Inflammatory macrophage (primary cell): Measurements from ENCODE around the gene SEBOX.

ENCODE experiments used
- DNase-seq, 2 donors: peaks; one replicate each; pipeline ENCODE4 v3.0.0-alpha.2; 2020 to 2022
- total RNA-seq, 18 experiments: gene quantifications; one replicate each; lab custom pipeline; 2026; ENCODE audit warnings: mixed read lengths in 6 of 18, inconsistent platforms in 2 of 18; lab: John Stamatoyannopoulos, UW

SEBOX gene, protein sequence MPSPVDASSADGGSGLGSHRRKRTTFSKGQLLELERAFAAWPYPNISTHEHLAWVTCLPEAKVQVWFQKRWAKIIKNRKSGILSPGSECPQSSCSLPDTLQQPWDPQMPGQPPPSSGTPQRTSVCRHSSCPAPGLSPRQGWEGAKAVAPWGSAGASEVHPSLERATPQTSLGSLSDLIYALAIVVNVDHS
- total RNA-seq: 0 to 0.04 (median 0) reads per million in 18 experiments

DNA sequence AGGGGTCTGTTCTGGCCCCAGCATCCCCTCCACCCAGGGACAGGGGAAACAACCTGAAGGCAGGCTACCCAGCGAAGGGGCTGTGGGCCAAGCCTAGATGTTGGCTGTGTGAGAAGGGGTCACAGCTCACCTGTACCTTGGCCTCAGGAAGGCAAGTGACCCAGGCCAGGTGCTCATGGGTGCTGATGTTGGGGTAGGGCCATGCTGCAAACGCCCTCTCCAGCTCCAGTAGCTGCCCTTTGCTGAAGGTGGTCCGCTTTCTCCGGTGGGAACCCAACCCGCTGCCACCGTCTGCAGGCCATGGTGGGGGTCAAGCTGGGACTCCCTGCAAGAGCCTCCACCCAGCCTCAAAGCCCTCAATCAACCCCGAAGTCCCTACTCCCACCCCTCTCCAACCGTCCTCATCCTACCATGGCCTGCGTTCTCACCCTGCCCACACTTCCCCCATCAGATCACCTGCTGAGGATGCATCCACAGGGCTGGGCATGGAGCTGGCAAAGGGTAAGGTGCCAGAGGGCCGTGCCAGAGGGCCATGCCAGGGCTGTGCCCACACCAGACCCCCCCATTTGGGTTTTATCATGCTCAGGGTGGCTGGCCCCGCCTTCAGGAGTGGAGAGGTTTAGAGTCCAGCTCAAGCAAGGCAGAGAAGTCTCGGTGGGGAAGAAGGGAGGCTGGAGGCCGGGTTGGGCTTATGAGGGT, at the start of gene SEBOX:
Gene SEBOX, minus strand, starts transcription at position 535 of the 699 bp plus-strand sequence. Its CDS starts 48 bp downstream, at position 487.
- DNase-seq: no peak

DNA sequence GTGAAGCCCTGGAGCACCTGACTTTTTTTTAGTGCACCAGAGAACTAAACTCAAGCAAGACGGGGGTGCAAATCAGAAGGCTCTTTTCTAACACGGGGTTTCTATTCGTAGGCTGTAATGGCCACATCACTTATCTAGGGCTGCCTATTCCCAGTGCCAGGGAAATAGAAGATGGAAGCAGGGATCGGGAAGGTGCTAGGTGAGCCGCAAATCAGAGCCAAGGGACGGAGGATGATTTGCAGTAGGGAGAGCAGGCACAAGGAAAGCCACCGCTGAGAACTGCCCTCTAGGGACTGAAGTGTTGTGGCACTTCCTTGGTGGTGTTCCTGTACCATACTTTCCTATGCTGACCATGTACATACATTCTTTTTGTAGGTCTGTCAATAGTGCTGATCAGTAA, 48.8 kb upstream of the SEBOX start:
- DNase-seq: no peak

DNA sequence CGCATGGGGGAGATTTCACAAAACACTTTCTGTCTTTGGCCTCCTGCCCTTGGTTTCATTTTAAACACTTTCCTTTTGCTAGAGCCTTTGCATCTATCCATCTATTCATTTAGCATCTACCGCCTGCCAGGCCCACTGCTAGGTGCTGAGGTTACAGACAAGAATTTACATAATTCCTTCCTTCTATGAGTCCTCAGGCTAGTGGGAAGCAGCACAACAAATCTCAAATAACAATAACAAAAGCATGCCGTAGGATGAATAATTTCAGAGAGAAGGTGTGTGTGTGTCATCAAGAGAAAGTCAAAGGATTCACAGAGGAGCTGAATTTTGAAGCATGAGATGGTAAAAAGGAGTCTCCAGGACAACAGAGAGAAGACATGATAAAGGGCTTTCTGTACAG, 47.1 kb upstream of the SEBOX start:
- no peak for DNase-seq

DNA sequence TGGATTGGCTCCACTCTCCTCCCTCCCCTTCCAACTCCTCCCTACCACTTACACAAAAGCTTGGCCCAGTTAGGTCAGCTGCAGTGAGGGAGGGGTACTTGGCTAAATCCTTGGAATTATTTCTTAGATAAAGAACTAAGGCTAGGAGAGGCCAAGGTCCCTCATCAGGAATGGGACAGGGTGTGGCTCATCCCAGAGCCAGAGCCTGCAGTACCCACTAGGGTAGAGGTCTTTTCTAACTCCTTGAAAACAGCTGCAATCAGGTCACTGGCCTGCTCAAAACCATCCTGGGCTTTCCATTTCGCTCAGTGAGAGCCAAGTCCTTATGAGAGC, 42.9 kb upstream of the SEBOX start:
- no peak for DNase-seq

DNA sequence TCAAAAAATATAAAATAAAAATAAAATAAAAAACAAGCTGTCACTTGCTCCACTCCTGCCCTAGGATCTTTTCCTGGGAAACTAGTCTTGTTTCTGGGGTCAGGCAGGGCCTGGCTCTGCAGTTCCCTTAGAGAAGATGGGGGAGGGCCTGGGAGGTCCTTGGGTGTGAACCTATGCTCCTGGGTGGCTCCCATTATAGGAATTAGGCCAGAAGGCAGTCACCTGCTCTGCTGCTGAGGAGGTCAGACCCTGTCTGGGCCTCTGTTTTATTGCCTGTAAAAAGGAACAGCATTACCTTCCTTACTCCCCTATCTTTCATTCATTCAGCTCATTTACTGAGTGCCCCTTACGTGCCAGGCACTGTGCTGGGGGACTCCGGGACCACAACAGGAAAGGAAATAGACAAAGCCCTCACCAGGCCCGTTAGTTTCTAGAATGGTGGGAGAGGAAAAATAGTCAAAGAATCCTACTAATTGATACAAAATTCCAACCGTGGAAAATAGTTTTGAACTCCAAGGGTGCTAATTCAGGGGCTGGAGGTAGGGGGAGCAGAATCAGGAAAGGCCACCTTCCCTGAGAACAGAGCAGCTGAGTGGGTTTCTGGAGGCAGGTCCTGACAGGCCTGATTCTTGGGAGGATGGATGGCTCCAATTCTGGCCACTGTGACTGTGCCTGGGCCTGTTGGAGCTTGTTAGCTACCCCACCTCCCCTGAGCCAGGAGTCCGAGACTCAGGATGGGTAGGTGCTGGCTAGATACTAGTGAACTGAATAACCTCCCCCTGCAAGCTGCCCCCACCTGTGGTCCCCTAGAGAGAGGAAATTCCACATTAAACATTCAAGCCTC, 42.4 kb upstream of the SEBOX start:
- DNase-seq: no peak

DNA sequence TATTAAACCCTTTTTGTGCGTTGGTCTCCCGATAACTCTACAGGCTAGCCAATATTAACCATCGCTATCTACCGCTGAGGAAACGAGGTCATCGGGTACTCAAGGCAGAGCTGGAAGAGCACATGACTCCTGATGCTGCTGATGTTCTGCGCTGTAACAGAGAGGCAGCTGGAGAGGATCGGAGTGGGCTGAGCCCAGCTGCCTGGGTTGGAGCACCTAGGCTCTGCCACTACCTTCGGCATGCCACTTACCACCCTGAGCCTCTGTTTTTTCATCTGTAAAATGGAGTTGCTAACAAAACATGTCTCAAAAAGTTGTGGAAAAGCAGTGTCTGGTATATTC, 41.4 kb upstream of the SEBOX start:
- no peak for DNase-seq

DNA sequence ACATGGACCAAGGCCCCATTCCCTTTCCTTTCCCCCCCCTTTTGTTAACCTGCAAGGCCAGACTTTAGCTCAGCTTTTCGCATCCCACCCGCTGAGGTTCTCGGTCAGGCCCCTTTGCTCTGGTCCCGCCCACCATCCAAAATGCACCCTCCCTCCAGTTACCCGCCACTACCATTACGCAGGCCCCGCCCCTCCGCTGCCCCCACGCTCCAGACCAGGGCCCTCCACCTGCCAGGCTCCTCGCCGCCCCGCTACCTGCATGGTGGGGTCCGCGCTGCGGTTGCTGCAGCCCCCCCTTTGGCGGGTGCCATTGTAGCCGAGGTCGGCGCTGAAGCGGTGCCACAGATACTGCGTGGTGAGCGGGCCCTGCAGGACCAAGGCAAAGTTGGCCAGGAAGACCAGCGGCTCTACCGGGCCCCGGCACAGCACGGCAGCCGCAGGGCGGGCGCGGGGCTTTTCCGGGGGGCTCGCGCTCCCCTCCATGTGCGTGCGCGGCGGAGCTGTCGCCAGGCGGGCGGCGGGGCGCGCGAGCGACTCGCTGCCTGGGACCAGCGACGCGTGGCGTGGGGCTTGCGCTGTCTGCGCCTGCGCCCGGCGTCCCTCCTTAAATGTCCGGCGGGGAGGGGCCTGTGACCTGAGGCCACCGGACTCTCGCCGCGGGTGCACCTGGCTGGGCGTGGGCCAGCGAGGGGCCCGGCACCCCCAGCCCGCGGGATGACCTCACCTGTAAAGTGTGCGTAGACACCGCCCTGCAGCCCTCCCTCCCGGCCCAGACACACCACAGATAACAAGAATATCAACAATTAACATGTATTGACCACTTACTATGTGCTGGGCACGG, 40.9 kb upstream of the SEBOX start, which contains the start of gene SLC46A1:
Gene SLC46A1, minus strand, starts transcription at position 581 of the 841 bp plus-strand sequence. Its CDS starts 98 bp downstream, at position 483.
- peak in 1 of 2 donors; percentile 14 for DNase-seq

DNA sequence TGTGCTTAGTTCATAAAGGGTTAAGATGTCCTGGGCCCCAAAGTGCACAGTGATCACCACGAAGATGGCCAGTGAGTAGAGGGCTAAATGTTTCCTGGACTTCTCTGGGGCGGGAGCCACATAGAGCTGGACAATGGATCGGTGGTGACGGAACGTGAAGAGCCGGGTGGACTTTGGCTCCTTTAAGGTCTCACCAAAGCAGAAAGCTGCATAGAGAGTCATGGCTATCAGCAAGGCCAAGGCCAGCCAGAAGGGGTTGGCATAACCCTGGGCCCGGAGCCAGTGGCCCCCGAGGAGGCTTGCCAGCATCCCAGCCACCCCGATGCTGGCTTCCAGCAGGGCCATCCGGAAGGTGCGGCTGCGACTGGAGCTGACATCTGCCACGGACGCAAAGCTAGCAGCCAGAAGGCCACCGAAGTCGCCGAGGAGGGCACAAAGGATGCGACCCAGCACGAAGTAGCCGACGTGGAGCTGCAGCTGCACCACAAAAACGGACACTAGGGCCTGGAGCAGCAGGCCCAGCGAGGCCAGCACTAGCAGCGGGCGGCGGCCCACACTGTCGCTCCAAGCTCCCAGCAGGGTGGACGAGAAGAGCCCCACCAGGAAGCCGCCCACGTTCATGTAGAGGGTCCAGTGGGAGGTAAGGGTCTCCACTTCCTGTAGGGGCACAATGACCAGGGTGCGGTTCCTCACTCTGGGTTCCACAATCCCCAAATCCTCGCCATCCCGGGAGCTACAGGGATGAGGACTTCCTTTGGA, 40.0 kb upstream of the SEBOX start:
- DNase-seq: no peak

DNA sequence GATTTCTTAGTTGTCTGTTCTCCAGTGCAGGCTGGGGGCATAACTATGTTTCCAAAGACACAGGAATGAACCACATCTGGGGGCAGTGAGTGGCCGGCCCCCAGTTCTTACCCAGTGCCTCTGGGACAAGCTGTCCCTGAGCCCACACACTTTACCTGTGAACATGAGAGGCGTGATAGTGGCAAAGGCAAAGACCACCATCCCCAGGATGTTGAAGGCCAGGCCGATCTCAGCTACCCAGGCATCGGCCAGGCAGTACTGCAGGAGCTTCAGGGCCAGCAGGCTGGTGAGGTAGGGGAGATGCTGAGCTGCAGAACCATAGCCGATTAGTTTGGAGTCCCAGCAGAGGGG, 39.4 kb upstream of the SEBOX start:
- DNase-seq: no peak

DNA sequence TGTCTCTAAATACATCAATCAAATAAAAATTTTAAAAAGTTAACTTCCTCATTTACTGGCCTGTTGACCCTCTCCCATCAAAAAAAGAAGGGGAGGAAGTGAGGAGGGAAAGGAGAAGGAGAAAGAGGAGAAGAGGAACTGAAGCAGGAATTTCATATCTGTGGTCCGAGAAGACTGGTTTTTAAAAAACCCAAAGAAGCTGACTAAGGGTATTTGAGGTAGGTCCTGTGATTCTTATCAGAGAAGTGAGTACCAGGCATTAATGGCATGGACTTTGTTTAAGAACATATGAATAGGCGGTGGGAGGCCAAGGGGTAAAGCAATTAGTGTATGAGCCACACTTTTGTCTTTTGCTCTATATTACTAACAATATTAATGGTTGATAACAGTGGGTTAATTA, 39.0 kb upstream of the SEBOX start:
- peak in 1 of 2 donors; percentile 43 for DNase-seq

DNA sequence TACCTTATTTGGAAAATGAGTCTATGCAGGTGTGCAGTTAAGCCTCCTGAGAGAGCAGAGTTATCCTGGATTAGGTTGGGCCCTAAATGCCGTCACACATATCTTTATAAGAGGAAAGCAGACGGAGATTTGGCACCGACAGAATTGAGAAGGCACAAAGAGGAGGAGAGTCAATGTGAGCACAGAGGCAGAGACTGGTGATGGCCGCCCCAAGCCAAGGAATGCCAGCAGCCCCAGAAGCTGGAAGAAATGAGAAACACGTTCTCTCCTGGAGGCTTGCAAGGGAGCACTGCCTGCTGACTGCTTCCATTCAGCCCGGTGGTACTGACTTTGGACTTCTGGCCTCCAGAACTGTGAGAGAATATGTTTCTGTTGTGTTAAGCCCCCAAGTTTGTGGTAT, 37.8 kb upstream of the SEBOX start:
- no peak for DNase-seq

DNA sequence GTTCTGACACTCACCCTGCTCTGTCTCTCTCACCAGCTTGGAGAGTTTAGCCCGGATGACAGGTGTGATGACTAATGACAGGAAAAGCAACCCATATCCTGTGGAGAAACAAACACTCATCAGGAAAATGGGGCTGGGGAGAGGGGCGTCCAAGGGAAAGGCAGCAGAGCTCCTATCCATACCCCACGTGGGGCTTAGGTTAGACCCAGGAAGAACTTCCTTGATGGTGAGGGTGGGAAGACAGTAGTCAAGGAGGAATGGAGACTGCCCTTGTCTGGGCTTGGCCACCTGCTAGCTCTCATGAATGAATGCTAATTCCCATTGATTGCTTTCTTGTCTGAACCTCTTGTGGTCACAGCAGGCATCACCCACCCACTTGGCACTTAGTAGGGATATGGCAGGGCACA, 37.2 kb upstream of the SEBOX start:
- DNase-seq: no peak

DNA sequence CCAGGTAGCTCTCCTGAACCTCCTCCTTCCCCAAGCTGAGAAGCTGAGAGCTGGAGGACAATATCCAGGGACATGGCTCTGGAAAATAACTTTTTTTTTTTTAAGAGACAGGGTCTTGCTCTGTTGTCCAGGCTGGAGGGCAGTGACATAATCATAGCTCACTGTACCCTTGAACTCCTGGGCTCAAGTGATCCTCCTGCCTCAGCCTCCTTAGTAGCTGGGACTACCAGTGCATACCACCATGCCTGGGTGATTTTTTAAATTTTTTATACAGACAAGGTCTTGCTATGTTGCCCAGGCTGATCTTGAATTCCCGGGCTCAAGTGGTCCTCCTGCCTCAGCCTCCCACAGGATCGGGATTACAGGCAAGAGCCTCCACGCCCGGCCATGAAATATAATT, 34.8 kb upstream of the SEBOX start:
- DNase-seq: no peak

DNA sequence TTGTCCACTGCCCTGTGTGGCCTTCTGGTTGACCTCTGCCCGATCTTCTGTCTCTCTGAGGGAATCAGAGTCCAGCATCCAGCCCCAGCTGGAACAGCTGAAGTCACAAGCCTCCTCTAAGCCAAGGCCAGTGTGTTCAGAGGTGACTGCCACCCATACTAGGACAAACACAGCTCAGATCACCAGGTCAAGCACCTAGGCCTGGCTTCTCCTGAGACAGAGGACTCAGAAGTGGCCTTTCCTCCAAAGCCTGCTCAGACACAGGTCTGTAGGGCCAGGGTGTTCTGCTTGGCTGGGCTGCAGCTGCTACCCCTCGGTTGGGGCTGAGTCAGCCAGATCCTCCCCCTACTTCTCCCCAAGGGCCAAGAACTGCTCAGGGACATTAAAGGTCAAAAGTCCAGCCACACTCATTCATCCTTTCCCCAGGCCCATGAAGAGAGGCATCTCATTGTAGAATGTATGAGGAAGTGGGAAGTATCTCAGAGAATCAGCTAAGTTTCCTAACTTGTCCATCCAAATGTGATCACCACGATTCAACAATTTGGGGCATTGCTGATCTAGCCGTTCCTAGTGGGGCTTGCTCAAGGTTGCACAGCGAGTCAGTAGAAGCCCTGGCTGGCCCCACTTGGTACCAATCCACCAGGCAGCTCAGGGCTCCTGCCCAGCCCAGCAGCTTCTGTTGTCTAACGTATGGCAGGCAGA, 33.4 kb upstream of the SEBOX start:
- DNase-seq: peak; percentile 6 to 7

DNA sequence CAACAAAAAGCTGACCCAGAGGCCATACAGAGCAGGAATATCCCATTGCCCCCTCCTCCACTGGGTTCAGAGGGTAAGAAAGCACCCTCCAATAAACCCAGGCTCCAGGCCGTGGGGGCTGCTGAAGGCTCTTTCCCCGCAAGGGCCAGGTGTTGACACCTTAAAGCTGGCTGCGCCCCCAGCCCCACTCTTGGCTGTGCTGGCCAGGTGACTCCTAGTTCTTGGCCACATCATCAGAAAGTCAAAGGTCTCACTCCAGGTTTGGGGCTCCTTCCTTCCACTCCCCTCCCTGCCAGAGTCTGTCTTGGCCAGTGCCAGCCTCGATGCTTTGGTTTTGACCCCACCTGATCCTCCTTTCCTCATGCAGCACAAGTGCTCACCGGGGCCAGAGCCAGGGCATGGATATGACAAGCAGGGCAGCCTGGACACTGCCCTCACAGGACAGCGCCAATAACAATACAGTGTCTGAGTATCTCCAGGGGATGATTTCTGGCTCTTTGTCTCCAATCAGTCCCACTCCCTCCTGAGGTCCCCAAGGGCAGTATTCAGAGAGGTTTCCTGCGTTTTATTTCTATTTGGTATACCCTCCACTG, 32.8 kb upstream of the SEBOX start:
- no peak for DNase-seq

DNA sequence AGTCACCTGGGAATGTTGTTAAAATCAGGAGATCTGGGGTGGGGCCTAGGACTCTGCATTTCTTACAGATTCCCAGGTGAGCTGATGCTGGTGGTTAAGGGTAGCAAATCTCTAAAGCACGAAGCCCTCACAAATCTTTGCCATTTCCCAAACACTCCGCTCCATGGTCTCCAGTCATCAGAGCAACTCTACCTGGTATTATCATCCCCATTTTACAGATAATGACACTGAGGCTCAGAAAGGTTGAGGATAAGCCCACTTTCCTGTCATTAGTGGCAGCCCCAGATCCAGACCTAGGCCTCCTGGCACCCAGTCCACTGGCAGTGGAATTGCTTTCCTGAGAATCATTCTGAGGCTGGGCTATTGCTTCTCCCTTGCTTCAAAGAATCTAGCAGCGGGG, 32.3 kb upstream of the SEBOX start:
- DNase-seq: no peak

DNA sequence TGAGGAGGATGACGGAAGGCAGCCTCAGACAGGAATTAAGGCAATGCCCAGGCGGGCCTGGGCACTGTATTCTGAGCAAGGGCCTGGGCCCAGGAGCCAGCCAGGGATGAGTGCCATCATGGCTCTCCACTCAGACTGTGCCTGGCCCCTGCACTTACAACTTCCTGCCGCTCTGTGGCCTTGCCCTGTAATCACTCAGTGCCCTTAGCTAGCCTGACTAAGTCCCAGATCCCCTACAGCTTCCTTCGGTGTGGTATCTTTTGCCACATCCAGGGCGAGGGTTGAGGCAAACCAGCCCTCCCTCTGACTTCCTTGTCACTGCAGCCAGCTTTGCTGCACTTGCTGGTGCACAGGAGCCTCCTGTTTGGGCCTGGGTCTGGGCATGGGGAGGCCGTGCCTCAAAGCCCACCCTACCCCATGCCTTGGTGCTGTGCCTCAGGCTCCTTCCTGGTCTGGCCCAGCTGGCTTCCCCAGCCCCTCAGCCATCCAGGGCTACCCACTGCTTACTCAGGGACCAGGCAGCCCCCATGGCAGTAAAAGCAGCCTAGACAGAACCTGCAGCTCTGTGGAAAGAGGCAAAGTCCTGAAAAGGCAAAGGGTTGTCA, 31.7 kb upstream of the SEBOX start:
- DNase-seq: no peak

DNA sequence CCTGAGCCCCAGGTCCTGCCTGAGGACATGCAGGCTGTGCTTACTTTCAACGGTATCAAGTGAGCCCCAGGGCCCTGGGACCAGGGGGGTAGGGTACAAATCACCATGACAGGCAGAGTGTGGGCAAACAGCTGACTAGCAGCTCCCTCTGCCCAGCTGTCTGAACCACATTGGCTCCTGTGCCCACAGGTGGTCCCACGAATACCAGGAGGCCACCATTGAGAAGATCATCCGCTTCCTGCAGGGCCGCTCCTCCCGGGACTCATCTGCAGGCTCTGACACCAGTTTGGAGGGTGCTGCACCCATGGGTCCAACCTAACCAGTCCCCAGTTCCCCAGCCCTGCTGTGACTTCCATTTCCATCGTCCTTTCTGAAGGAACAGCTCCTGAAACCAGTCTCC, 31.0 kb upstream of the SEBOX start:
- no peak for DNase-seq

DNA sequence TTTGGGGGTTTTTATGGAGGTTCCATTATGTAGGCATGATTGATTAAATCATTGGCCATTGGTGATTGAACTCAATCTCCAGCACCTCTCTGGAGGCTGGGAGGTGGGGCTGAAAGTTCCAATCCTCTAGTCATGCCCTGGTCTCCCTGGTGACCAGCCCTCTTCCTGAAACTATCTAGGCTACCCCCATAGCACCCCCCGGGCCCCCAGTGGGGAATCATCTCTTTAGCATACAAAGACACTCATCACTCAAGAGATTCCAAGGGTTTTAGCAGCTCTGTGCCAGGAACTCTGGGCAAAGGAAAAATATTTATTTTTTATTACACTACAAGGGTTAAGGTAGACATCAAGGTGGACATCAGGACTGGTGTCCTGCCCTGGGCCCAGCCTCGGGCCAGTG, 30.4 kb upstream of the SEBOX start:
- DNase-seq: no peak

DNA sequence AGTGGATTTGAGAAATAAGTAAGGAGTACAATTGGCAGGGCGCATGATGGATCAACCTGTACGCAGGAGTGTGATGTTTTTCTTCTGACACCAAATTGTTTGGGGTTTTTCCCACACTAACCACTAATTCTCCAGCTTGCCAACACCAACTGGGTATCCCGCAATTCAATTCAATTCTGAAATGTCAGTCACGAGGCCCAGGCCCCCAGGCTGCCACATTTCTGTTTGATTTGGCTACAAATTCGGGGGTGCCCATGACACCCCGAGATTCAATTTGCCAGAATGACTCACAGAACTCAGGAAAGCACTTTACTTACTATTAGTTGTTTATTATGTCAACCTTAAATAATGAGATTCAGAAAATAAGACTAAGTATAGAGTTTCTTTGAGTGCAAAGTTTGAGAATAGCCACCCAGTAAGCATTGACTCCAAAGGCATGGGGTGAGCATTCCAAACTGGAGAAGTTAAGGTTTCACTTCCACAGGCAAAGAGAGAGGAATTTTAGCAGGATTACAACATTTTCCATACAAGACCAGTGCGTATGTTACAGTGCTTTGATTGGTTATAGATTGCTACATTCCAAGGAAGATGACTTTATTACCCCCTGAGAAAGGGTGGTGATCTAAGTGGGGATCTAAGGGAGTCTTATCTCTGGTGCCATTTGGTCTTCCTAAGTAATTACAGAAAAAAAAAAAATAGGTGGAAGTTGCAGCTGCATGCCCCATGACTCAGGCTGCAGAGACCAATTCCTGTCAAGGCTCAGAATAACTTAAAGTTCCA, 29.5 kb upstream of the SEBOX start:
- no peak for DNase-seq
